ENCODE results near the gene TENM4. TPM values are rescaled to one million over a fixed set of nuclear protein-coding genes. Genes with fewer than 3 reads are reported as not detected.

TENM4 gene
- total RNA-seq, 1 experiment from 2014 or later: 25.0 TPM

DNA sequence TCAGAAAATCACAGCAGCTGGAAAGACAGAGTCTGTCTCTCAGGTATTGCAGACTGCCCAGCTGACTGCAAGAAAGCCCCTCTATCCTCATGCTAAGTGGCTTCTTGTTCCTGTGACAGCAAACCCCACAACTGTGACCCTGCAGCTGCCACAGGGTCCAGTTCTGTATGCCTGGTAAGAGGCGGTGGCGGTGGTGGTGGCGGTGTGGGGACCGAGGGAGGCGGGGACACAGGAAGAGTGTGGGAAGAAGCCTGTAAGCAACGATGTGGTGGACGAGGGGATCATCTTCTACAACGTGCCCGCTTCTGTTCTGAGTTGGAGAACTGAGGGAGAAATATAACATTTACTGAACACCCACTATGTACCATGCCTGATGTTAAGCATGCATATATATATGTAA, 112.4 kb downstream of the TENM4 start (continued):
- TF ChIP-seq, protein P1, sequence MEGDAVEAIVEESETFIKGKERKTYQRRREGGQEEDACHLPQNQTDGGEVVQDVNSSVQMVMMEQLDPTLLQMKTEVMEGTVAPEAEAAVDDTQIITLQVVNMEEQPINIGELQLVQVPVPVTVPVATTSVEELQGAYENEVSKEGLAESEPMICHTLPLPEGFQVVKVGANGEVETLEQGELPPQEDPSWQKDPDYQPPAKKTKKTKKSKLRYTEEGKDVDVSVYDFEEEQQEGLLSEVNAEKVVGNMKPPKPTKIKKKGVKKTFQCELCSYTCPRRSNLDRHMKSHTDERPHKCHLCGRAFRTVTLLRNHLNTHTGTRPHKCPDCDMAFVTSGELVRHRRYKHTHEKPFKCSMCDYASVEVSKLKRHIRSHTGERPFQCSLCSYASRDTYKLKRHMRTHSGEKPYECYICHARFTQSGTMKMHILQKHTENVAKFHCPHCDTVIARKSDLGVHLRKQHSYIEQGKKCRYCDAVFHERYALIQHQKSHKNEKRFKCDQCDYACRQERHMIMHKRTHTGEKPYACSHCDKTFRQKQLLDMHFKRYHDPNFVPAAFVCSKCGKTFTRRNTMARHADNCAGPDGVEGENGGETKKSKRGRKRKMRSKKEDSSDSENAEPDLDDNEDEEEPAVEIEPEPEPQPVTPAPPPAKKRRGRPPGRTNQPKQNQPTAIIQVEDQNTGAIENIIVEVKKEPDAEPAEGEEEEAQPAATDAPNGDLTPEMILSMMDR (IDR thresholded peaks at IDR 0.05): no peak
- TF ChIP-seq GTF2I (CRISPR knock-in tag; conservative IDR thresholded peaks at IDR 0.05) (no peak), AFF4 (CRISPR knock-in tag; IDR thresholded peaks at IDR 0.05; ENCODE audit: borderline replicate concordance) (no peak), ZNF138 (CRISPR knock-in tag; conservative IDR thresholded peaks at IDR 0.05) (no peak), NFYB (CRISPR knock-in tag; conservative IDR thresholded peaks at IDR 0.05; ENCODE audit: low read depth) (no peak), SOX15 (CRISPR knock-in tag; IDR thresholded peaks at IDR 0.05) (no peak), OVOL2 (CRISPR knock-in tag; IDR thresholded peaks at IDR 0.05; ENCODE audit: borderline replicate concordance) (no peak), USF2 (CRISPR knock-in tag; IDR thresholded peaks at IDR 0.05) (no peak), ZNF281 (CRISPR knock-in tag; IDR thresholded peaks at IDR 0.05) (no peak), MYBL2 (CRISPR knock-in tag; IDR thresholded peaks at IDR 0.05) (no peak)

GRCh38 chr11:79325851-79326250, 115.0 kb downstream of the TENM4 start:
- H3K4me1 Mint-ChIP-seq: peaks cover 26% of the 10 kb centered on the region
- no peaks in the 10 kb centered on the region for H3K9me3 Mint-ChIP-seq
- ChIA-PET POLR2A (no interaction called here), CTCF (no interaction called here)
- no peak for TF ChIP-seq ZNF671 (CRISPR knock-in tag; IDR thresholded peaks at IDR 0.05)
- H3K36me3 Mint-ChIP-seq: no peaks in the 10 kb centered on the region
- no peak for ATAC-seq
- no peaks in the 10 kb centered on the region for H3K27me3 Mint-ChIP-seq (ENCODE audit: low read depth)
- H3K4me3 Mint-ChIP-seq: no peak overlapping the region
- DNase-seq (ENCODE audit: low spot score): no peak
- no peak overlapping the region for H3K27ac Mint-ChIP-seq

- no peak overlapping the region for H3K4me3 Mint-ChIP-seq
- ChIA-PET CTCF (interaction anchor here (3.3 kb wide), 1 partner anchor 79 kb away, joined by 12 read pairs; no protein-coding TSS in a partner anchor), POLR2A (no interaction called here)
- no peaks in the 10 kb centered on the region for H3K36me3 Mint-ChIP-seq
- peaks cover 3% of the 10 kb centered on the region; the same call in 1 of the 2 replicates for H3K4me1 Mint-ChIP-seq
- DNase-seq (ENCODE audit: low spot score) (no peak), ATAC-seq (no peak)
- H3K9me3 Mint-ChIP-seq: no peaks in the 10 kb centered on the region
- no peak overlapping the region for H3K27ac Mint-ChIP-seq
- TF ChIP-seq EMX1 (CRISPR knock-in tag; IDR thresholded peaks at IDR 0.05): no peak
- TF ChIP-seq FOXK1 (CRISPR knock-in tag; IDR thresholded peaks at IDR 0.05): no peak
- TF ChIP-seq TEAD4 (CRISPR knock-in tag; IDR thresholded peaks at IDR 0.05): no peak
- no peak for TF ChIP-seq CREB1 (CRISPR knock-in tag; IDR thresholded peaks at IDR 0.05)
- TF ChIP-seq RORB (CRISPR knock-in tag; IDR thresholded peaks at IDR 0.05): no peak
- H3K27me3 Mint-ChIP-seq (ENCODE audit: low read depth): no peaks in the 10 kb centered on the region
These were observed 119.6 kb downstream of the TENM4 start for GRCh38 chr11:79321263-79321662.

Data from WTC11 (cell line).